Stomach smooth muscle (tissue), 2 donors: ENCODE measurements around the gene LPCAT3.
A peak's percentile ranks its signal among the peaks of the same experiment; 100 is the strongest.
"Not testable (repeated sequence)": the region's sequence is repeated elsewhere in the genome, so short reads cannot be mapped to it uniquely, and the experiment has no call there.

Experiments
- H3K27ac ChIP-seq: one replicate; pipeline ENCODE4 v1.7.0; 2013; ENCODE audit warnings: mild to moderate bottlenecking, low read length, inconsistent platforms
- H3K27me3 ChIP-seq, 2 donors: one replicate each; pipeline ENCODE4 v1.7.0; 2013; ENCODE audit warnings: low read length in 2 of 2; ENCODE audit not compliant: insufficient read depth in 2 of 2, control insufficient read depth in 1 of 2
- H3K36me3 ChIP-seq, 2 donors: one replicate each; pipeline ENCODE4 v1.7.0; 2013; ENCODE audit warnings: low read length in 2 of 2; ENCODE audit not compliant: control insufficient read depth in 2 of 2, insufficient read depth in 2 of 2
- H3K4me1 ChIP-seq: one replicate; pipeline ENCODE4 v1.7.0; 2013; ENCODE audit warnings: low read length; ENCODE audit not compliant: control insufficient read depth, insufficient read depth
- H3K4me3 ChIP-seq, 2 donors: one replicate each; pipeline ENCODE4 v1.7.0; 2013; ENCODE audit warnings: low read length in 2 of 2
- H3K9ac ChIP-seq, 2 donors: one replicate each; pipeline ENCODE4 v1.7.0; 2013; ENCODE audit warnings: low read length in 2 of 2, mild to moderate bottlenecking in 1 of 2
- H3K9me3 ChIP-seq, 2 donors: one replicate each; pipeline ENCODE4 v1.7.0; 2013; ENCODE audit warnings: low read length in 2 of 2; ENCODE audit not compliant: control insufficient read depth in 2 of 2
- donor health status: healthy.
- donor health status: Pancreatic carcinoma.

LPCAT3 gene

DNA sequence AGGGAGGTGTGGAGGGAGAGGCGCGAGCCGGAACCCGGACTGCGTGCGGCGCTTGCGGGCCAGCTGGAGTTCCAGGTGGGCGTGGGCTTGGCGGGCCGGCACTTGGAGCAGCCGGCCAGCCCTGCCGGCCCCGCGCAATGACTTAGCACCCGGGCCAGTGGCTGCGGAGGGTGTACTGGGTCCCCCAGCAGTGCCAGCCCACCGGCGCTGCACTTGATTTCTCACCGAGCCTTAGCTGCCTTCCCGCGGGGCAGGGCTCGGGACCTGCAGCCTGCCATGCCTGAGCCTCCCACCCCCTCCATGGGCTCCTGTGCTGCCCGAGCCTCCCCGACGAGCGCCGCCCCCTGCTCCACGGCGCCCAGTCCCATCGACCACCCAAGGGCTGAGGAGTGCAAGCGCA lies 19.1 kb upstream of the LPCAT3 start:
- not testable (repeated sequence) for H3K27ac ChIP-seq, H3K27me3 ChIP-seq, H3K9ac ChIP-seq, H3K4me3 ChIP-seq, H3K4me1 ChIP-seq, H3K36me3 ChIP-seq, H3K9me3 ChIP-seq

DNA sequence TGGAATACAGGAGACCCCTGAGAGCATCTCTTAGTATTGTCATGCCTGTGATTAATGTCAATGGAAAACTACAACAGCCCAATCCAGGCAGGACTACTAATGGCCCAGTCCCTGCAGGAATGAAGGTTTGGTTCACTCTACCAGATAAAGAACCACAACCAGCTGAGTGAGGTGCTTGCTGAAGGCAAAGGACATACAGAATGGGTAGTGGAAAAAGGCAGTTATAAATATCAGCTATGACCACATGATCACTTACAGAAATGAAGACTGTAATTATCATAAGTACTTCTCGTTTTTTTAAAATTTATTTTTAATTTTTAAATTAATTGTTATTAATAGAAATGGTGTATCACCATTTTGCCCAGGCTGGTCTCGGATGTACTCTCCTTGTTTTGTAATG lies 17.2 kb upstream of the LPCAT3 start:
- no peaks in the 10 kb centered on the region for H3K4me1 ChIP-seq
- H3K27me3 ChIP-seq = peaks cover 0 to 2% of the 10 kb centered on the region in 2 donors
- H3K9me3 ChIP-seq = no peaks in the 10 kb centered on the region
- H3K27ac ChIP-seq = no peak overlapping the region
- H3K4me3 ChIP-seq = no peak overlapping the region
- H3K36me3 ChIP-seq = no peaks in the 10 kb centered on the region
- H3K9ac ChIP-seq = no peak overlapping the region

DNA sequence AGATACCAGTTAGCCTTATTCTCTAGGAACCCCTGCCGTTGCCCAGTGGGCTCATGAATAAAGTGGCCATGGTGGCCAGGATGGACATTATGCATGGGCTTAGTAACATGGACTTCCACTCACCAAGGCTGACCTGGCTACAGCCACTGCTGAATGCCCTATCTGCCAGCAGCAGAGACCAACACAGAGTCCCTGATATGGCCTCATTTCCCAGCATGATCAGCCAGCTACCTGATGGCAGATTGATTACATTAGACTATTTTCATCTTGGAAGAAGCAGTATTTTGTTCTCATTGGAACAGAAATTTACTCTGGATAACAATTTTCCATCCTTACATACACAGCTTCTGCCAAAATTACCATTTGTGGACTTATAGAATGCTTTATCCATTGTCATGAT lies 16.2 kb upstream of the LPCAT3 start:
- no peaks in the 10 kb centered on the region for H3K4me1 ChIP-seq
- H3K9me3 ChIP-seq = no peaks in the 10 kb centered on the region
- H3K27ac ChIP-seq = no peak overlapping the region
- no peak overlapping the region for H3K9ac ChIP-seq
- no peaks in the 10 kb centered on the region for H3K36me3 ChIP-seq
- H3K4me3 ChIP-seq = no peak overlapping the region
- peaks cover 0 to 2% of the 10 kb centered on the region in 2 donors for H3K27me3 ChIP-seq

GRCh38 chr12:7032990-7033389 lies 14.7 kb upstream of the LPCAT3 start:
- H3K4me1 ChIP-seq = no peaks in the 10 kb centered on the region
- H3K27me3 ChIP-seq = peaks cover 0 to 2% of the 10 kb centered on the region in 2 donors
- H3K9me3 ChIP-seq = no peaks in the 10 kb centered on the region
- no peak overlapping the region for H3K4me3 ChIP-seq
- H3K9ac ChIP-seq = no peak overlapping the region
- no peaks in the 10 kb centered on the region for H3K36me3 ChIP-seq
- H3K27ac ChIP-seq = no peak overlapping the region

DNA sequence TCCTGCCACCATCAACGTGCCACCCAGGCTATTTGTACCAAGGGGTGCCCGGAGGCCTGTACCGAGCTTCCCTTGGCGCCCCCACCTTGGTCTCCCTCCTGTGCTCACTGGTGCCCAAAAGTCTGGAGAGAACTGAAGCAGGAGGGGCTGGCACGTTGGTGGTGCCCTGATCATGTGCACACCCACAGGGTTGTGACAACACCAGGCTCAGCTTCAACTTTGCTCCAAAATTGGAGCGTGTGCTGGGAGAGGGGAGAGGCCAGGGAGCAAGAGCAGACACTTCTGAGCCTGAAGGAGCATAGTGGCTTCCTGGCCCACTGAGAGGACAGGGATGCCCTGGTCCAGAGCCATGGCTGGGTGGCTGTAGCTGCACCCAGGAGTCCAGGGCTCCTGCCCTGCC lies 13.0 kb upstream of the LPCAT3 start:
- H3K9ac ChIP-seq = no peak overlapping the region
- no peaks in the 10 kb centered on the region for H3K36me3 ChIP-seq
- no peaks in the 10 kb centered on the region for H3K9me3 ChIP-seq
- H3K4me1 ChIP-seq = no peaks in the 10 kb centered on the region
- H3K4me3 ChIP-seq = no peak overlapping the region
- H3K27me3 ChIP-seq = peaks cover 0 to 2% of the 10 kb centered on the region in 2 donors
- no peak overlapping the region for H3K27ac ChIP-seq

DNA sequence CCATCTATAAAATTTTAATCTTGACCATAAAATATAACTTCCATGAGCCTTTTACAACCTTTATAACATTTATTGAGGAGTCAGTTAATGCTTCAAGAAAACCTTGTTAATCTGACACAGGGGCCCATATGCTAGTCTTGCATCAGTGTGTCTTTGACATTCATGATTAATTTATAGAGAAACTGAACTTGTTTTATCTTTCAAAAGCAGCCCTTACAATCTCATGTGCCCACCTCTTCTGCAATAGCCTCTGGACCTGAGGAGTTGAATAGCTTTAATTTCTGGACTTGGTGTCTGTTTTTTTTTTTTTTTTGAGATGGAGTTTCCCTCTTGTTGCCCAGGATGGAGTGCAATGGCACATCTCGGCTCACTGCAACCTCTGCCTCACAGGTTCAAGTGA lies 8.6 kb upstream of the LPCAT3 start:
- H3K4me1 ChIP-seq = no peaks in the 10 kb centered on the region
- H3K9ac ChIP-seq = no peak overlapping the region
- no peak overlapping the region for H3K27ac ChIP-seq
- no peaks in the 10 kb centered on the region for H3K27me3 ChIP-seq
- H3K36me3 ChIP-seq = no peaks in the 10 kb centered on the region
- H3K9me3 ChIP-seq = no peaks in the 10 kb centered on the region
- H3K4me3 ChIP-seq = no peak overlapping the region

GRCh38 chr12:7023114-7023513 lies 4.8 kb upstream of the LPCAT3 start:
- H3K4me1 ChIP-seq = peaks cover 3% of the 10 kb centered on the region

DNA sequence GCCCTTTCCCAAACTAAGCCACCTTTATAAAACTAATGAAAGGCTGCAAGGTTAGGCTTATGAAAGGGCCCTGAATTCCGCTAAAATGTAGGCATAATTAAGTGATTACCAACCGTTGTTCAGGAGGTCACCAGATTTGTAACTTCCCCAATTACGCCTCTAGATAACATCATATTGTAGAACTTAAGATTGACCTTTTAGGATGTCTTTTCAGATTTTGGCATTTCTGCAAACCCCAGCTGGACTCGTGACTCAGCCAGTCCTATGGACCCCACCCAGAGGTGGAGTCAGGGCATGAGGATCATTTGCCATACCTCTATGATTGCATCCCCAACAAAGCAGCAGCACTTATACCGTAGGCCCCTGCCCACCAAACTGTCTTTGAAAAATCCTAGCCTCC lies 3.7 kb upstream of the LPCAT3 start:
- Histone ChIP-seq H3K9me3 (no peaks in the 10 kb centered on the region), H3K27ac (no peak overlapping the region)

More at GRCh38 chr12:7023114-7023513, 4.8 kb upstream of the LPCAT3 start:
- no peak overlapping the region for H3K9ac ChIP-seq
- no peak overlapping the region for H3K4me3 ChIP-seq
- H3K9me3 ChIP-seq = no peaks in the 10 kb centered on the region
- no peak overlapping the region for H3K27ac ChIP-seq
- no peaks in the 10 kb centered on the region for H3K27me3 ChIP-seq
- H3K36me3 ChIP-seq = no peaks in the 10 kb centered on the region

GRCh38 chr12:7019043-7019569 lies 830 bp upstream of the LPCAT3 start:
- Histone ChIP-seq H3K27me3 (no peaks in the 10 kb centered on the region), H3K27ac (no peak overlapping the region), H3K36me3 (peaks cover 0 to 2% of the 10 kb centered on the region in 2 donors), H3K4me3 (peak overlapping the region; percentile 85 to 90), H3K4me1 (peaks cover 3% of the 10 kb centered on the region), H3K9me3 (no peaks in the 10 kb centered on the region), H3K9ac (peak overlapping the region; percentile 60 to 83)

More for the DNA sequence above, 3.7 kb upstream of the LPCAT3 start:
- Histone ChIP-seq H3K4me1 (peaks cover 3% of the 10 kb centered on the region), H3K4me3 (no peak overlapping the region), H3K36me3 (no peaks in the 10 kb centered on the region), H3K9ac (no peak overlapping the region), H3K27me3 (no peaks in the 10 kb centered on the region)

DNA sequence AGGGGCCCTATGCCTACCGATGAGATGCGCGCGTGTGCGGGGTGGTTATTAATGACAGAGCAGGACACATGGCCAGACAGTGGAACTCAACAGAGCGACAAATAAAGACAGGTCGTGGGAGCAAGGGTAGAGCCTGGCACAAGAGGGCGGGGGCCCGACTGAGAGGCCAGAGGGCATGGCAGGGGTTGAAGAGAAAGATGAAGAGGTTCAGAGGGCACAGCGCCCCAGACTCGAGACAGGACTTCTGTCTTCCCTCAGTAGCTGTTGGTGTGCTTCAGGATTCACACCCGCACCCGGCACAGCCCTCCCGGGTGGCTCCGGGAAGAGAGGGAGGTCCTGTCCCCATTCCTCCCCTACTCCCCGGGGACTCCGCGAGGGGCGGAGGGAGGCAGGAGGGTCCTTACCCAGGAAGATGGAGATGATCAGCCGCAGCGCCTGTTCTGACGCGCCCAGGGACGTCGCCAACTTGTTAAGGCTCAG lies 366 bp downstream of the LPCAT3 start:
- H3K4me1 ChIP-seq = peaks cover 3% of the 10 kb centered on the region
- peak overlapping the region; percentile 92 for H3K27ac ChIP-seq
- H3K36me3 ChIP-seq = peaks cover 2 to 3% of the 10 kb centered on the region in 2 donors
- H3K4me3 ChIP-seq = peak overlapping the region; percentile 85 to 90
- H3K9me3 ChIP-seq = no peaks in the 10 kb centered on the region
- no peaks in the 10 kb centered on the region for H3K27me3 ChIP-seq
- H3K9ac ChIP-seq = peak overlapping the region; percentile 82 to 83

- H3K4me3 ChIP-seq = peak overlapping the region; percentile 85 to 90
Observed at GRCh38 chr12:7016958-7017571, 1.2 kb downstream of the LPCAT3 start.

More at GRCh38 chr12:7016958-7017571, 1.2 kb downstream of the LPCAT3 start:
- Histone ChIP-seq H3K9ac (peak overlapping the region in 1 of 2 donors; percentile 83), H3K36me3 (peaks cover 7% of the 10 kb centered on the region in 2 donors), H3K27ac (no peak overlapping the region), H3K27me3 (no peaks in the 10 kb centered on the region), H3K4me1 (peaks cover 3% of the 10 kb centered on the region), H3K9me3 (no peaks in the 10 kb centered on the region)
